HG03432 (cell line): ENCODE results near the gene PXT1.
"Not testable (repeated sequence)": the region's sequence is repeated elsewhere in the genome, so short reads cannot be mapped to it uniquely, and the experiment has no call there.

Source experiments
- ATAC-seq: cut with Tn5 transposase; IDR thresholded peaks from one replicate; pipeline ENCODE4 v1.9.1; 2021; ENCODE audit warnings: mild to moderate bottlenecking, moderate library complexity; ENCODE audit not compliant: unreplicated experiment

PXT1 gene

GRCh38 chr6:36371211-36371610 is 71.4 kb downstream of the PXT1 start:
- ATAC-seq: no peak

- ATAC-seq: no peak
Measured at GRCh38 chr6:36370638-36371037, 72.0 kb downstream of the PXT1 start.

GRCh38 chr6:36368921-36369865 is 73.5 kb downstream of the PXT1 start:
- ATAC-seq: no peak

- no peak for ATAC-seq
Measured at GRCh38 chr6:36368421-36368820, 74.2 kb downstream of the PXT1 start.

GRCh38 chr6:36367743-36368142 is 74.9 kb downstream of the PXT1 start:
- ATAC-seq: no peak

GRCh38 chr6:36364669-36365479 is 77.8 kb downstream of the PXT1 start:
- peak; percentile 55 for ATAC-seq

- ATAC-seq: not testable (repeated sequence)
Measured at GRCh38 chr6:36364061-36364635, 78.5 kb downstream of the PXT1 start.

- not testable (repeated sequence) for ATAC-seq
Measured at GRCh38 chr6:36363371-36363752, 79.3 kb downstream of the PXT1 start.

GRCh38 chr6:36362551-36363370 is 79.9 kb downstream of the PXT1 start:
- no peak for ATAC-seq

- no peak for ATAC-seq
Measured at GRCh38 chr6:36361071-36361470, 81.6 kb downstream of the PXT1 start.

- ATAC-seq: no peak
Measured at GRCh38 chr6:36360241-36361054, 82.2 kb downstream of the PXT1 start.

- ATAC-seq: peak; percentile 51
Measured at GRCh38 chr6:36358226-36358915, 84.3 kb downstream of the PXT1 start.

- ATAC-seq: peak; percentile 38
Measured at GRCh38 chr6:36357872-36358225, 84.8 kb downstream of the PXT1 start.

GRCh38 chr6:36355819-36356218 is 86.8 kb downstream of the PXT1 start:
- no peak for ATAC-seq

- no peak for ATAC-seq
Measured at GRCh38 chr6:36353411-36353915, 89.2 kb downstream of the PXT1 start.

GRCh38 chr6:36352477-36353157 is 90.0 kb downstream of the PXT1 start:
- no peak for ATAC-seq

GRCh38 chr6:36350681-36351571 is 91.7 kb downstream of the PXT1 start:
- ATAC-seq: no peak
